Breast epithelium (tissue), 3 donors: ENCODE data around the gene TPM4.

Source experiments
- POLR2A ChIP-seq: fragments of 450-650 bp; IDR thresholded peaks from one replicate; pipeline ENCODE4 v1.6.1; 2016; ENCODE audit warnings: antibody characterized with exemption, mild to moderate bottlenecking, moderate library complexity
- POLR2AphosphoS5 ChIP-seq, 3 donors: sonication (generic); formaldehyde crosslinking; IDR thresholded peaks; one replicate each; pipeline ENCODE4 v1.6.1; 2017; ENCODE audit warnings: antibody characterized with exemption in 3 of 3
- TF ChIP-seq, protein P1 (sequence below), 3 donors: fragments of 450-650 bp; IDR thresholded peaks; one replicate each; pipeline ENCODE4 v1.5.1; 2016 to 2017; ENCODE audit warnings: antibody characterized with exemption in 3 of 3, mild to moderate bottlenecking in 3 of 3, moderate library complexity in 3 of 3

DNA sequence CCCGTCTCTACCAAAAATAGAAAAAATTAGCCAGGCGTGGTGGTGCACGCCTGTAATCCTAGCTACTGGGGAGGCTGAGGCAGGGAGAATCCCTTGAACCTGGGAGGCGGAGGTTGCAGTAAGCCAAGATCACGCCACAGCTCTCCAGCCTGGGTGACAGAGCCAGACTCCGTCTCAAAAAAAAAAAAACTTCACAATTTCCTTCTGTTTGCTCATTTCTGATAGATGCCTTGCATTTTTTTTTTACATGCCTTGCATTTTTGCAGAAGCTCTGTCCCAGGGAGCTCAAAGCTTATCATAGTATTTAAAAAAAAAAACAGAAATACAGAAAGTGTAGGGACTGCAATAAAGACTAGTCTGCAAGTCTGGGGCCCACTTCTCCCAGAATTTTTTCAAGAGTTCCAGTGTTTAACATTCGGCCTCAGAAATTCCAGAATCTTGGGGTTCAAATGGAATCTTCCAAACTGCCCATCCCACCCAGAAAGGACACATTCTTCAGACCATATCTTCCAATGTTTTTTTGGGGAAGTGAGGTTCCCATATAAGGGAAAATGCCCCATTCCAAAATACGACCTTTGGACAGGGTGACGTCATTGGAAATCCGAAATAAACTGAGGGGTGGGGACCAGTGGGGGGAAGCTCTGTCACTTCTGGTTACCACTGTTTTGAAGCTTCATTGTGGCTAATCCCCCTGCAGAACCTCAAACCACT, 18.2 kb downstream of the TPM4 start:
- TF ChIP-seq, protein P1, sequence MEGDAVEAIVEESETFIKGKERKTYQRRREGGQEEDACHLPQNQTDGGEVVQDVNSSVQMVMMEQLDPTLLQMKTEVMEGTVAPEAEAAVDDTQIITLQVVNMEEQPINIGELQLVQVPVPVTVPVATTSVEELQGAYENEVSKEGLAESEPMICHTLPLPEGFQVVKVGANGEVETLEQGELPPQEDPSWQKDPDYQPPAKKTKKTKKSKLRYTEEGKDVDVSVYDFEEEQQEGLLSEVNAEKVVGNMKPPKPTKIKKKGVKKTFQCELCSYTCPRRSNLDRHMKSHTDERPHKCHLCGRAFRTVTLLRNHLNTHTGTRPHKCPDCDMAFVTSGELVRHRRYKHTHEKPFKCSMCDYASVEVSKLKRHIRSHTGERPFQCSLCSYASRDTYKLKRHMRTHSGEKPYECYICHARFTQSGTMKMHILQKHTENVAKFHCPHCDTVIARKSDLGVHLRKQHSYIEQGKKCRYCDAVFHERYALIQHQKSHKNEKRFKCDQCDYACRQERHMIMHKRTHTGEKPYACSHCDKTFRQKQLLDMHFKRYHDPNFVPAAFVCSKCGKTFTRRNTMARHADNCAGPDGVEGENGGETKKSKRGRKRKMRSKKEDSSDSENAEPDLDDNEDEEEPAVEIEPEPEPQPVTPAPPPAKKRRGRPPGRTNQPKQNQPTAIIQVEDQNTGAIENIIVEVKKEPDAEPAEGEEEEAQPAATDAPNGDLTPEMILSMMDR (IDR thresholded peaks at IDR 0.05), result no peak
- TF ChIP-seq POLR2A (no peak), POLR2AphosphoS5 (IDR thresholded peaks at IDR 0.05) (no peak)
